Measurements from ENCODE around the gene NR3C2.

NR3C2 gene

GRCh38 chr4:148441986-148442831 is at the start of gene NR3C2:
NR3C2 (minus strand) TSS chr4:148442414.
- peak; percentile 99 for DNase-seq

DNA sequence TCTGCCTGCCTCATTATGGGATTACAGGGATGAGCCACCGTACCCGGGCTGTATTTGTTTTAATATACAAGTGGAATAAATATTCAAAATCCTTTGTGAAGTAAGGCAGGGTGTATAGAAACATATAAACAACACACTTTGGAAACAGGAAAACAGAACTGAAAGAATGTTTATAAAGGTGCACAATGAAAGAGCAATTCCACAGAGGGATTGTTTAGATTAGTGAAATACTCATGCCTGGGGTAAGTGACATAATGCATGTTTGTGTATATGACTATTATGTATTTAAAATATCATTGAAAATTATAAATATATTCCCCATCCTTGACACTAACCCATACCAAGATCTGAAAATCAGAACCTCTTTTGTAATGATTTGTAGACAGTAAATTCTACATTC is 45.0 kb upstream of the NR3C2 start:
- DNase-seq: no peak

GRCh38 chr4:148481636-148482035 is 39.4 kb upstream of the NR3C2 start:
- no peak for DNase-seq

- DNase-seq: no peak
Observed at GRCh38 chr4:148477276-148477675, 35.1 kb upstream of the NR3C2 start.

DNA sequence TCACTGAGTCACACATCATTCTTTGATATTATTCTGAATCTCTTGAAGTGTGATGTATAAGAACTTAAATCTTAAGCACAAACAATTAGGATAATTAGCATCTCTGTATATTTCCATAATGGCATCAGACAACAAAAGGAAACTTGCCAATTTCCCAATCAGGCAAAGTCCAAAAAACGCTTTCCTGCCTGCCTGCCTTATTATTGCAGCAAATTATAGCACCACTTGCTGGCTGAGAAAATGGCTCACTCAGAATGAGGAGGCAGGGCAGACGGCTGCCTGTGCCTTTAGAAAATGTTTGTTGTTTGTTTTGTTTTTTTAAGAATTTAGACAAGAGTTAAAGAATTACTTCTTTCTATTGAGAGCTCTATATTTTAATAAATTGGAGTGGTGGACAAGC is 27.7 kb upstream of the NR3C2 start:
- no peak for DNase-seq

- no peak for DNase-seq
Observed at GRCh38 chr4:148454835-148455234, 12.6 kb upstream of the NR3C2 start.

DNA sequence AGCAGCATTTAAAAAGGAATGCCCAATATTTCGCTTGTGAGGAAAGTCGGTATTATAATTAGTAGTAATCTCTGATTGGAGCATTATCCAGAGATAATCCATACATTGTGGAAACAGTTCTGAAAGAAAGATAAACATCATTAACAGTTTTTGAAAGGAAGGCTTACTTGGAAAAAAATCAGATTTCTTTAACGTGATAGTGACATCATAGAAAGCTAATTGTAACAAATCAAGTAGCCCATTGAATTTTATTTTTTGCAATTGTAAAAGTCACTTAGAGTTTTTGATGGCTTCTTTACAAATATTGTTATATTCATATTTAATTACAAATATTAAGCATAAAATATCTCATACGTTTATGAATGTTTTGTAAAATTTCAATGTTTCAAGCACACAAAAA is 11.6 kb upstream of the NR3C2 start:
- no peak for DNase-seq

- peak; percentile 66 for DNase-seq
Observed at GRCh38 chr4:148452970-148453369, 10.8 kb upstream of the NR3C2 start.

DNA sequence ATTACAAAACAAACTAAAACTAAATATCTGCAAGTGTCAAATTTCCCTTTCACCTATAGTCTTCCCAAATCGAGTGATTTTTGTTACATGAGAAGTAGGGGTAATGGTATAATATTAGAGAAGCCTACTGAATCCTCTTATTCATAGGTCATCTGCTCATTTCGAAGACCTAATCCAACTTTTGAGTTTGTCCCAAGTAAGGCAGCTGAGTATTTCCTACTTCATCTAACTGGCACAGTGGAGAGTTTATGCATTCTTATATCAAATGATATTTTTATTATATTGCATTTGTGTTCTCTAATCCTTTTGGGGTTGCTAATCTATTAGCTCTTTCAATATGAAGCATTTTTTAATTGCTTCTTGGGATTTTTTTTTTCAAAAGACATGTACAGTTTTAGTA is 7.7 kb upstream of the NR3C2 start:
- DNase-seq: no peak

DNA sequence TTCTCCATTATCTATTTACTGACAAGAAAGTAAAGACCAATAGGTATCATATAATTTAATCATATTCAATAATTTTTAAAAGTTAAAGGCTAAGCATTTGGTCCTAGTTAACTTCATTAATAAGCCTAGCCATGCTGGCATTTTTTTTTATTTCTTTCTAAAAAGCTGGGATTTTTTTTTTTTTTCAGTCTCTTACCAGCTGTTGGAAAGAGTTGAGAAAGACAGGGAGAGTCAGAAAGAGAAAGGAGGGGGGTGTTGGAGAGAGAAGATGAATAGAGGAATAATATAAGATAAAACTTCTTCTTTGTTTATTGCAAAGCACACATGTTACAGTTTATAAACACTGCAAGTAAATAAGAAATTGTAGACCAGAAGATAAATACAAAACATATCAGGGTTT is 5.9 kb upstream of the NR3C2 start:
- no peak for DNase-seq

DNA sequence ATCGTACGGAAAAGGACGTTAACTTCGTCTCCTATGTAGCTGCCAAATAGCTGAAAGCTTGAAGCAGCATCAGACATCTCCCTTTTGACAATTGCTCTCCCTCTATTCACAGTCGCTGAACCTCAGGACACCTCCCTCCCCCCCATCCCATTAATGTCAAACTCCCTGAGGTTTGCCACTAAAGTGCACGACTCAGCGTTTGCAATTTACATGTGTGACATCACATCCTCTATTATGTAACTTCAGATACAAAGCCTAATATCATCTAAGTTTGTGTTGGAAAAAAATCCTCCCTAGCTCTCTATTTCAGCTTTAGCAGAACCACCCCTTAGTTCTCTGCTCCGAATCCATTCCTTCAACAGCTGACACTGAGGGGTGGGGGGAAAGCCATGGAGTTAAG is 5.5 kb upstream of the NR3C2 start:
- no peak for DNase-seq

GRCh38 chr4:148445860-148446330 is 3.7 kb upstream of the NR3C2 start:
- DNase-seq: no peak

- peak; percentile 65 for DNase-seq
Observed at GRCh38 chr4:148445071-148445859, 3.1 kb upstream of the NR3C2 start.

- peak; percentile 65 for DNase-seq
Observed at GRCh38 chr4:148444296-148445070, 2.3 kb upstream of the NR3C2 start.

DNA sequence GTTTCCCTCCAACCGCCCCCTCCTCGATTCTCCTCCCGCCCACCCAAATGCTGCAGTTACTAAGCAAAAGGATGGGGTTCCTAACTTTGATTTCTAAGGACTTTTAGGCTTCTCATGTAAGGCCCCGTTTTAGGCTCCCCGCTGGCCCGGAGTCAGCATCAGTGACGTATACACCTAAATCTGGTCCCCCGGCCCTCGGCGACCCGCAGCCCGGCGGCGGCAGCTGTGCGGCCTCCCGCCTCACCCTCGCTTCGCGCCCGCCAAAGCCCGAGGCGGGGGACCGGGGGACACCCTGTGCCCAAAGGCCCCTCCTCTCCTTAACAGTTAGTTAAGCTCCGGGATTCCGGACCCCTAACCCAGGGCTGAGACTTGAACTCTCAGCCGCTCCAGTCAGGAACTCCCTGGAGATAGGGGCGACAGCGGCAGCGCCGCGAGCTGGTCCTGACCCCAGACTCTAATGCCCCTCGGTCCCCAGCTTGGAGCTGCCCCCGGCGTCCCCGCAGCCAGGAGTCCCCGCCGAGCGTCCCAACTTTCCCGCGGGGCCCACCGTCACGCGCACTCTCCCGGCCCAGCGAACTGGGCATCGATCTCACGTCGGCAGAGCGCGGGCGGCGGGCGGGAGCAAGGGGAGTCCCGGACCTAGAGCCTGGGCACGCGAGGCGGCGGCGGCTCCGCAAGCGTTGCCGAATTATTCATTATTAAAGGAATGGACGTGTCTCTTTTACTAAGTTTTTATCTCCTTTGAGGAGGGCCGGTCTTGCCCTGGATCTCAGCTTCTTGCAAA is 1.5 kb upstream of the NR3C2 start:
- DNase-seq: peak; percentile 55

DNA sequence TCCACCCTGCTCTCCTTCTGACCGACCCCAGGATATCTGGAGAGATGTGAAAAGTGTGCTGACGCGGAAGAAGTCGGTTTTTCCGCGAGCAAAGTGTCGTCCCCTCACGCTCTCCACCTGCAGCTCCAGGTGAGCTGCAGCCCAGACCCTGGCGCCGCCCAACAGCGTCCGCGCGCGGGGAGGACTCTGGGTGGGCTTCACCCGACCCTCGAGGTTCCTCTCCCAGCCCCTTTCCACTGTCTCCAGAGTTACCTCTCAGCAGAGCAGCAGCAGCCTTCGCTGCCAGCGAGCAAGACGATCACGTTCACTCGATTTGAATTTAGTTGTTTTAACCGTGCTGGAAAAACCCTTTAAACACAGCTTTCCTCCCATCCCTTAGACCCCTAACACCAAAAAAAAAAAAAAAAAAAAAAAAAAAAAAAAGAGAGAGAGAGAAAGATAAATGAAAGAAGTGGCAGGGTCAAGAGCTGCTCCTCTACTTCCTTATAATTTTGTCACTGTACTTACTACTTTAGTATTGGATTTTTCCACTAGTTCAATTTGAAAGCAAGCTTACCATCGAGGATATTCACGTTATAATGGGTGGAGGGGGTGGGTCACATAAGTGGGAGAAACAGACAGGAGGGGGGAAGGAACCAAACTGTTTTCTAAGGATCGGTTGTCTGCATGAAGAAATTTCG is 758 bp upstream of the NR3C2 start:
- no peak for DNase-seq

DNA sequence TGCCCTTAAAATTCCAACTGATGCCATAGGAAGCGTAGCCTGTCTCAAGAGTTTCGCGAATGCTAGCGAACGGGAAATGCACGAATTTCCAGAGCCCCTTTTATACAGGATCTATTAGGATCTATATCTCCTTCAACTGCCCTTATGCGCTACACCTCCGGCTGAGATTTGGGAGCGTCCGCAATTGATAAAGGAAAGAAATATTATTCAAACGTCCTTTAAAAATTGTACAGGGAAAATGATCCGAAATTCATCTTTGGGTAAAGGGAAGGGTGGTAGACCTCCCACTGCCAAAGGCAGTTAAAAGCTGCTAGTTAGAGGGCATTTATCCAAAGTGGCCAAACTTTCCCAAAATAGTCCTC is 609 bp downstream of the NR3C2 start:
- DNase-seq: no peak

GRCh38 chr4:148438047-148438446 is 4.2 kb downstream of the NR3C2 start:
- DNase-seq: no peak

- DNase-seq: no peak
Observed at GRCh38 chr4:148437439-148437838, 4.8 kb downstream of the NR3C2 start.

DNA sequence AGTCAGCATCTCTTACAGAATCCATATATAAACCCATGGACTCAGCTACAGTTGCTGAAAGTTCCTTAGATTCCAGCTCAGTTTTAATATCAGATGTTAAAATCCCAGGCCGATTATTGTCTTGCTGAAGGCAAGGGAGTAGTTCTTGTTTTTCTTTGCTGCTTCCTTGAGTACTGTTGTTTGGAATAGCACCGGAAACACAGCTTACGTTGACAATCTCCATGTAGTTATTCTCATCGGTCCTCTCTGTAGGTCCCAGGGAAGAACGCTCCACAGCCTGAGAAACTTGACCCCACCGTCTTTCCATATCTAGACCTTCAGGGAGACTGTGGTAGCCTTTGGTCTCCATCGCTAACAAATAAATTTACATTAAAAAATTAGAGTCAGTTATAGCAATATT is 5.7 kb downstream of the NR3C2 start:
- DNase-seq: no peak

- DNase-seq: no peak
Observed at GRCh38 chr4:148435654-148436406, 6.4 kb downstream of the NR3C2 start.
